DOHH2 (cell line): Measurements from ENCODE around the gene CAMKMT.

Experiments used
- CTCF ChIP-seq: fragments of 200-600 bp; sonication (generic); IDR thresholded peaks from one replicate; pipeline ENCODE4 v1.5.1; 2014; ENCODE audit warnings: antibody characterized with exemption, mild to moderate bottlenecking, low read depth, low read length; ENCODE audit not compliant: poor library complexity, severe bottlenecking
- EZH2phosphoT487 ChIP-seq: fragments of 200-600 bp; sonication (generic); IDR thresholded peaks from 2 replicates; pipeline ENCODE4 v1.6.1; 2017; ENCODE audit warnings: borderline replicate concordance, mild to moderate bottlenecking, antibody characterized with exemption, low read length, moderate library complexity, mixed read lengths

DNA sequence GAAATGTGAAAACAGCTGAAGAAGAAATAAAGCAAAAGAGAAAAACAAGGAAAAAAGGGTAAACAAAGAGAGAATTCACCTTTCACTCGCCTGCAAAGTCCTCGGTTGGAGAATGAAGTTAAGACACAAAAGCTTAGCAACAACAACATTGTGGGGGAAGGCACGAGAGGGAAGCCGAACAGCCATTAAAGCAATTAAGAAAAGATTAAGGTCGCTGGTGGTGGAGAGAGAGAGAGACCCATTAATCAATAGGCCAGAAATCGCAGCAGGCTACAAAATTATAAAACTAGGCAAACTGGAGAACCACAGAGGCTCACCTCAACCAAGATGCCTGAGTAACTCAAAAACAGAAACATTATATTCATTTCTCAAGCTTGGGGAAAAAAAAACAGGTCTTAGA, 459.8 kb downstream of the CAMKMT start:
- no peak for TF ChIP-seq CTCF
- TF ChIP-seq EZH2phosphoT487, result no peak
